Loucy (cell line): ENCODE data around the gene TGFBR3L.

Experiments
- H2AFZ ChIP-seq: fragments of 200-600 bp; sonication (generic); 2 replicates; pipeline ENCODE4 v1.6.0; 2016; ENCODE audit warnings: antibody characterized with exemption, mild to moderate bottlenecking, low read length, moderate library complexity
- H3F3A ChIP-seq: fragments of 200-600 bp; 2 replicates; pipeline ENCODE4 v1.6.0; 2016; ENCODE audit warnings: antibody characterized with exemption, low read depth, mild to moderate bottlenecking
- H3K27me3 ChIP-seq: fragments of 200-600 bp; sonication (generic); 2 replicates; pipeline ENCODE4 v1.6.1; 2014; ENCODE audit warnings: low read length, mild to moderate bottlenecking; ENCODE audit not compliant: insufficient read depth, poor library complexity, severe bottlenecking
- H3K36me3 ChIP-seq: fragments of 200-600 bp; sonication (generic); 2 replicates; pipeline ENCODE4 v1.6.1; 2016; ENCODE audit warnings: low read length; ENCODE audit not compliant: insufficient read depth
- H3K4me1 ChIP-seq: fragments of 200-600 bp; sonication (generic); 2 replicates; pipeline ENCODE4 v1.5.1; 2014; ENCODE audit warnings: low read length, mild to moderate bottlenecking; ENCODE audit not compliant: insufficient read depth, poor library complexity, severe bottlenecking
- H3K4me2 ChIP-seq: fragments of 200-600 bp; sonication (generic); 2 replicates; pipeline ENCODE4 v1.6.0; 2014; ENCODE audit warnings: antibody characterized with exemption, low read length, low read depth, mild to moderate bottlenecking; ENCODE audit not compliant: poor library complexity, severe bottlenecking
- H3K4me3 ChIP-seq: fragments of 200-600 bp; sonication (generic); 2 replicates; pipeline ENCODE4 v1.5.1; 2014; ENCODE audit warnings: low read length, mild to moderate bottlenecking, mixed read lengths; ENCODE audit not compliant: poor library complexity, severe bottlenecking
- H3K79me2 ChIP-seq: fragments of 200-600 bp; sonication (generic); 2 replicates; pipeline ENCODE4 v1.6.1; 2014; ENCODE audit warnings: low read length; ENCODE audit not compliant: insufficient read depth
- H3K9ac ChIP-seq: fragments of 200-600 bp; sonication (generic); 2 replicates; pipeline ENCODE4 v1.6.0; 2014; ENCODE audit warnings: mild to moderate bottlenecking, low read depth, low read length, moderate library complexity; ENCODE audit not compliant: poor library complexity, severe bottlenecking
- H3K9me2 ChIP-seq: fragments of 200-600 bp; sonication (generic); replicated peaks from 2 replicates; pipeline ENCODE4 v1.6.1; 2016; ENCODE audit warnings: low read depth, low read length, mixed read lengths
- H3K9me3 ChIP-seq: fragments of 200-600 bp; sonication (generic); 2 replicates; pipeline ENCODE4 v1.6.1; 2014; ENCODE audit warnings: mild to moderate bottlenecking, antibody characterized with exemption, low read length, low read depth; ENCODE audit not compliant: insufficient read depth
- H4K20me1 ChIP-seq: fragments of 200-600 bp; sonication (generic); 2 replicates; pipeline ENCODE4 v1.6.0; 2014; ENCODE audit warnings: antibody characterized with exemption, low read length, mild to moderate bottlenecking; ENCODE audit not compliant: insufficient read depth, poor library complexity, severe bottlenecking
- EZH2phosphoT487 ChIP-seq: fragments of 200-600 bp; IDR thresholded peaks from 2 replicates; pipeline ENCODE4 v1.6.1; 2018; ENCODE audit warnings: antibody characterized with exemption, mild to moderate bottlenecking, moderate library complexity, borderline replicate concordance
- TF ChIP-seq, protein P1 (sequence below): fragments of 200-600 bp; sonication (generic); conservative IDR thresholded peaks from 2 replicates; pipeline ENCODE4 v1.5.1; 2014; ENCODE audit warnings: mild to moderate bottlenecking, antibody characterized with exemption, low read length

TGFBR3L gene

GRCh38 chr19:7924241-7924640 lies 9.6 kb downstream of the TGFBR3L start:
- Histone ChIP-seq H4K20me1 (peaks cover 8% of the 10 kb centered on the region), H3K4me3 (no peak overlapping the region), H3K27me3 (no peaks in the 10 kb centered on the region), H3F3A (no peaks in the 10 kb centered on the region), H3K36me3 (no peaks in the 10 kb centered on the region), H3K9me3 (no peaks in the 10 kb centered on the region), H3K79me2 (no peaks in the 10 kb centered on the region), H3K9me2 (no peaks in the 10 kb centered on the region), H3K4me1 (peaks cover 15% of the 10 kb centered on the region), H2AFZ (no peak overlapping the region), H3K4me2 (no peak overlapping the region), H3K9ac (no peak overlapping the region)
- no peak for TF ChIP-seq EZH2phosphoT487
- TF ChIP-seq, protein P1, sequence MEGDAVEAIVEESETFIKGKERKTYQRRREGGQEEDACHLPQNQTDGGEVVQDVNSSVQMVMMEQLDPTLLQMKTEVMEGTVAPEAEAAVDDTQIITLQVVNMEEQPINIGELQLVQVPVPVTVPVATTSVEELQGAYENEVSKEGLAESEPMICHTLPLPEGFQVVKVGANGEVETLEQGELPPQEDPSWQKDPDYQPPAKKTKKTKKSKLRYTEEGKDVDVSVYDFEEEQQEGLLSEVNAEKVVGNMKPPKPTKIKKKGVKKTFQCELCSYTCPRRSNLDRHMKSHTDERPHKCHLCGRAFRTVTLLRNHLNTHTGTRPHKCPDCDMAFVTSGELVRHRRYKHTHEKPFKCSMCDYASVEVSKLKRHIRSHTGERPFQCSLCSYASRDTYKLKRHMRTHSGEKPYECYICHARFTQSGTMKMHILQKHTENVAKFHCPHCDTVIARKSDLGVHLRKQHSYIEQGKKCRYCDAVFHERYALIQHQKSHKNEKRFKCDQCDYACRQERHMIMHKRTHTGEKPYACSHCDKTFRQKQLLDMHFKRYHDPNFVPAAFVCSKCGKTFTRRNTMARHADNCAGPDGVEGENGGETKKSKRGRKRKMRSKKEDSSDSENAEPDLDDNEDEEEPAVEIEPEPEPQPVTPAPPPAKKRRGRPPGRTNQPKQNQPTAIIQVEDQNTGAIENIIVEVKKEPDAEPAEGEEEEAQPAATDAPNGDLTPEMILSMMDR = no peak

DNA sequence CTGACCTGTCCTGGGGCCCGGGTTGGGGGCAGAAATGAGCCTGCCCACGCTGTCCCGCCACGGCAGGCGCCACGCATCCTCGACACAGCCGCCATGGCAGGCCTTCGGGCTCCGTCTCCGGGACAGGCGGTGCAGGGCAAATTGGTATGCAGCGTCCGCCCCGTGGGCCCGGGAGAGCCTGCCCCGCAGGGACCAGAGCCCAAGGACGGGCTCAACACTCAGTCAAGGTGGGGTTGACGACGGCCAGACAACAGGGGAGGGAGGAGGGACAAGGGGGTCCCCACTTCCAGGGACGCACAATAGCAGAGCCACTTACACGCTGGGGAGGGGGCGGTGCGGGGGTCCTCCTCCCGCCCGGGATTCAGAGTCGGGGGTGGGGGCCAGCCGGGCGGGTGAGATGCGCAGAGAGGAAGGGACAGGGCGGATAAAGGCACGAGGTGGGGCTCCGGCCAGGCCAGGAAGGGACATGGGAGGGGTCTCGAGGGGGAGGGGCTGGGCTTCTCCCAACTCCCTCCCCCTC lies 10.1 kb downstream of the TGFBR3L start:
- Histone ChIP-seq H3K4me2 (peak overlapping the region; percentile 72), H3K9me3 (no peaks in the 10 kb centered on the region), H4K20me1 (peaks cover 8% of the 10 kb centered on the region), H2AFZ (no peak overlapping the region), H3K9ac (no peak overlapping the region), H3K27me3 (no peaks in the 10 kb centered on the region), H3F3A (no peaks in the 10 kb centered on the region), H3K79me2 (no peaks in the 10 kb centered on the region), H3K4me3 (peak overlapping the region; percentile 69), H3K4me1 (peaks cover 13% of the 10 kb centered on the region), H3K9me2 (no peaks in the 10 kb centered on the region), H3K36me3 (no peaks in the 10 kb centered on the region)
- TF ChIP-seq EZH2phosphoT487 = no peak
- TF ChIP-seq, protein P1 = no peak

- no peaks in the 10 kb centered on the region for H3K27me3 ChIP-seq
- TF ChIP-seq, protein P1 = peak; percentile 89
- TF ChIP-seq EZH2phosphoT487 = no peak
- H4K20me1 ChIP-seq = peaks cover 8% of the 10 kb centered on the region
- peak overlapping the region; percentile 69 for H3K4me3 ChIP-seq
- peak overlapping the region; percentile 72 for H3K4me2 ChIP-seq
- H3K4me1 ChIP-seq = peaks cover 10% of the 10 kb centered on the region
- H3K79me2 ChIP-seq = no peaks in the 10 kb centered on the region
- no peak overlapping the region for H3K9ac ChIP-seq
- H3K36me3 ChIP-seq = no peaks in the 10 kb centered on the region
- no peaks in the 10 kb centered on the region for H3K9me3 ChIP-seq
- no peaks in the 10 kb centered on the region for H3K9me2 ChIP-seq
- no peaks in the 10 kb centered on the region for H3F3A ChIP-seq
- peak overlapping the region; percentile 87; the same call in 1 of the 2 replicates for H2AFZ ChIP-seq
Observed at GRCh38 chr19:7925171-7925851, 10.7 kb downstream of the TGFBR3L start.
